ENCODE data around the gene CSHL1. TPM values are rescaled to one million over a fixed set of nuclear protein-coding genes. Genes with fewer than 3 reads are reported as not detected.
A peak's percentile ranks its signal among the peaks of the same experiment; 100 is the strongest.
"Not testable (repeated sequence)": the region's sequence is repeated elsewhere in the genome, so short reads cannot be mapped to it uniquely, and the experiment has no call there.

Gene CSHL1
- total RNA-seq, 1 experiment from 2014 or later = not detected

DNA sequence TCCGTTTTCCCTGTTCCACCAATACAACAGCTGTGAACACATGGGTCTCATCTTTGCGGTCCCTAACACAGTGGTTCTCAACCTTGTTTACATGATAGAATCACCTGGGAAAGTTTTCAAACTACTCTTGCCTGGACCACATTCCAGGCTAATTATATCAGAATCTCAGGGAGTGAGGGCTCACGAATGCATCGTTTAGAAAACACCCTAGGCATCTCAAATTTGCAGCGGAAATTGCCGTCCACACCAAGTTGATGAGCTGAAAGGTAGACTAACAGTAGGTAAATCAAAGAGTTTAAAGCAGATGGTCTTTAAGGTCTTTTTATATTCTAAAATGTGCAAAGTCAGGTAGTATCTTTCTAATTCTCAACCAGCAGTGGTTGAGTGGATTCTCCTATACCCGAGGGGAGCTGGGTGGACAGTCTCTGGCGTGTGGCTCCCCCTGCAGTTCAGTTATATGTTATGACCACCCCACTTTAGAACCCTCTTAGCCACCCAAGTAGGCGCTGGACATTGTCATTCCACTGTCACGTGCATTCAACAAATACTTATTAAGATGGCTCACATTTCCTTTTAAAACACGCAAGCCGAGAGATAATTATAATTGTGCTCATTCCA, 3.8 kb downstream of the CSHL1 start:
- intact Hi-C loops (cut with micrococcal nuclease; ENCODE audit: unreplicated experiment); H3K4me3 ChIP-seq; H3K36me3 ChIP-seq (ENCODE audit: low read depth); H4K20me1 ChIP-seq (ENCODE audit: insufficient read depth); H2AFZ ChIP-seq; H3K9me2 ChIP-seq (ENCODE audit: insufficient read depth); H3K4me1 ChIP-seq (replicated peaks; ENCODE audit: insufficient read depth); H3K4me2 ChIP-seq; H3K27ac ChIP-seq; H3F3A ChIP-seq (ENCODE audit: insufficient read depth, low read depth); POLR2A ChIA-PET (ENCODE audit: unreplicated experiment); BruUV-seq (replicated peaks); CTCF ChIA-PET; H3K9me3 ChIP-seq (ENCODE audit: insufficient read depth, low read depth); DNase-seq; H3K79me2 ChIP-seq (ENCODE audit: low read depth): not testable (repeated sequence)
- peaks cover 17% of the 10 kb centered on the region; the same call in 1 of the 2 replicates for H3K27me3 ChIP-seq (ENCODE audit: insufficient read depth, low read depth)
- TF ChIP-seq, protein P1, sequence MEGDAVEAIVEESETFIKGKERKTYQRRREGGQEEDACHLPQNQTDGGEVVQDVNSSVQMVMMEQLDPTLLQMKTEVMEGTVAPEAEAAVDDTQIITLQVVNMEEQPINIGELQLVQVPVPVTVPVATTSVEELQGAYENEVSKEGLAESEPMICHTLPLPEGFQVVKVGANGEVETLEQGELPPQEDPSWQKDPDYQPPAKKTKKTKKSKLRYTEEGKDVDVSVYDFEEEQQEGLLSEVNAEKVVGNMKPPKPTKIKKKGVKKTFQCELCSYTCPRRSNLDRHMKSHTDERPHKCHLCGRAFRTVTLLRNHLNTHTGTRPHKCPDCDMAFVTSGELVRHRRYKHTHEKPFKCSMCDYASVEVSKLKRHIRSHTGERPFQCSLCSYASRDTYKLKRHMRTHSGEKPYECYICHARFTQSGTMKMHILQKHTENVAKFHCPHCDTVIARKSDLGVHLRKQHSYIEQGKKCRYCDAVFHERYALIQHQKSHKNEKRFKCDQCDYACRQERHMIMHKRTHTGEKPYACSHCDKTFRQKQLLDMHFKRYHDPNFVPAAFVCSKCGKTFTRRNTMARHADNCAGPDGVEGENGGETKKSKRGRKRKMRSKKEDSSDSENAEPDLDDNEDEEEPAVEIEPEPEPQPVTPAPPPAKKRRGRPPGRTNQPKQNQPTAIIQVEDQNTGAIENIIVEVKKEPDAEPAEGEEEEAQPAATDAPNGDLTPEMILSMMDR (conservative IDR thresholded peaks at IDR 0.05) = 0 out of 2 replicates have a peak, but pooled peaks have one; percentile 38

DNA sequence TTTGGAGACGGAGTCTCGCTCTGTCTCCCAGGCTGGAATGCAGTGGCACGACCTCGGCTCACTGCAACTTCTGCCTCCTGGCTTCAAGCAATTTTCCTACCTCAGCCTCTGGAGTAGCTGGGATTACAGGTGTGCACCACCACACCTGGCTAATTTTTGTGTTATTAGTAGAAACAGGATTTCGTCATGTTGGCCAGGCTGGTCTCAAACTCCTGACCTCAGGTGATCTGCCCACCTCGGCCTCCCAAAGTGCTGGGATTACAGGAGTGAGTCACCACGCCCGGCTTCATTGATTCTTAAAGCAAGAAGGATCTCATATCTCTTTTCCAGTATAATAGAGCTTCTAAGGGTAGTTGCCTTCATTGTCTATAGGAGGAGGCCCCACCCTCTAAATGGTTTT, 6.3 kb downstream of the CSHL1 start:
- BruUV-seq (replicated peaks) = not testable (repeated sequence)
- CTCF ChIA-PET = interaction anchor here (0.6 to 0.7 kb wide), 2 partner anchors 303 to 514 kb away, joined by 3 read pairs; no protein-coding TSS in a partner anchor

DNA sequence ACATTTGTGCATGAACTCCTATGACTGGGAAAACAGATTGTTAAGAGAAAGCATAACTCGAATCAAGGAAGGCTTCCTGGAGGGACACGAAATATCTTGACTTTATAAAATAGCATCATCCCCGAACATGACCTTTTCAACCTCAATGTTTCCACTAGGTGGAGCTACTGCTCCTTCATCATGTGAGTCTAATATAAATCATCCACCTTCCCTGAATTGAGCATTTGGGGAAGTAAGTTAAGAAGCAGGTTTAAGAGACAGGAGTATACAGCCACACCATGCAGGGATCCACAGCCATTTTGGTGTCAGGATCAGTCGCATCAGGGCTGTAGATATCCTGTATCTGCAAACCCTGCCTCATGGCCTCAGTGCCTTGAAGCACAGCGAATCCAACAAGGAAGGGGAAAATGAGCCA, 7.3 kb downstream of the CSHL1 start:
- H3K4me3 ChIP-seq; H3K4me1 ChIP-seq (replicated peaks; ENCODE audit: insufficient read depth); H2AFZ ChIP-seq; H3K9me2 ChIP-seq (ENCODE audit: insufficient read depth); H3K4me2 ChIP-seq; H3K36me3 ChIP-seq (ENCODE audit: low read depth); H4K20me1 ChIP-seq (ENCODE audit: insufficient read depth); BruUV-seq (replicated peaks); H3F3A ChIP-seq (ENCODE audit: insufficient read depth, low read depth); POLR2A ChIA-PET (ENCODE audit: unreplicated experiment); H3K27ac ChIP-seq; intact Hi-C loops (cut with micrococcal nuclease; ENCODE audit: unreplicated experiment); H3K79me2 ChIP-seq (ENCODE audit: low read depth); H3K9me3 ChIP-seq (ENCODE audit: insufficient read depth, low read depth): not testable (repeated sequence)
- TF ChIP-seq, protein P1 (conservative IDR thresholded peaks at IDR 0.05) = peak; percentile 64
- peaks cover 21% of the 10 kb centered on the region for H3K27me3 ChIP-seq (ENCODE audit: insufficient read depth, low read depth)
- DNase-seq = peak in 1 of 2 experiments; percentile 19
- CTCF ChIA-PET = interaction anchor here (0.6 kb wide), 1 partner anchor 1532 kb away, joined by 3 read pairs; no protein-coding TSS in a partner anchor

More for the DNA sequence above, 6.3 kb downstream of the CSHL1 start:
- intact Hi-C loops (cut with micrococcal nuclease; ENCODE audit: unreplicated experiment); H3K36me3 ChIP-seq (ENCODE audit: low read depth); H3F3A ChIP-seq (ENCODE audit: insufficient read depth, low read depth); H3K27ac ChIP-seq; H3K4me2 ChIP-seq; H3K4me3 ChIP-seq; H4K20me1 ChIP-seq (ENCODE audit: insufficient read depth); DNase-seq; H3K9me3 ChIP-seq (ENCODE audit: insufficient read depth, low read depth); H3K79me2 ChIP-seq (ENCODE audit: low read depth); H2AFZ ChIP-seq; H3K9me2 ChIP-seq (ENCODE audit: insufficient read depth); H3K4me1 ChIP-seq (replicated peaks; ENCODE audit: insufficient read depth): not testable (repeated sequence)
- POLR2A ChIA-PET (ENCODE audit: unreplicated experiment) = interaction anchor here (0.7 kb wide), 1 partner anchor 66 kb away, joined by 6 read pairs; no protein-coding TSS in a partner anchor
- H3K27me3 ChIP-seq (ENCODE audit: insufficient read depth, low read depth) = peaks cover 27% of the 10 kb centered on the region

DNA sequence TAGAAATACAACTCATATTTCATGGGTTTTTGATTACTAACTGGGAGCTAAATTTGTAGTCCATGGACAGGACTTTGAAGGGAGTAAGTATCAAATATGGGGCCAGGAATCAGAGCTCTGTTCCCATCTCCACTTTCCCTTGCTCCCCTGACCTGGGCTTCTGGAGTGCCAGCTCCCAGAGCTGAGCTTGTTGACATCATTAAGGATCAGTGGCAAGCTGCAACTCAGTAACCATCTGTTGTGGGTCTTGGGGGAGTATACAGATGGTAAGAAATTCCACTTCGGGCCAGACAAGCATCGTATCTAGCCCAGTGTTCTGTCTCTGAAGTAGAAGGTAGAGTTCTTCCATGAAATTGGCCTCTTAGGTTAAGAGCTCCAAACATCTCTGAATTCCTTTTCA, 9.1 kb downstream of the CSHL1 start:
- H3K9me2 ChIP-seq (ENCODE audit: insufficient read depth); intact Hi-C loops (cut with micrococcal nuclease; ENCODE audit: unreplicated experiment); H3K4me3 ChIP-seq; H3K4me1 ChIP-seq (replicated peaks; ENCODE audit: insufficient read depth); H3K36me3 ChIP-seq (ENCODE audit: low read depth); H3F3A ChIP-seq (ENCODE audit: insufficient read depth, low read depth); H3K79me2 ChIP-seq (ENCODE audit: low read depth); H3K9me3 ChIP-seq (ENCODE audit: insufficient read depth, low read depth); H2AFZ ChIP-seq; H4K20me1 ChIP-seq (ENCODE audit: insufficient read depth); H3K4me2 ChIP-seq; DNase-seq; H3K27ac ChIP-seq; BruUV-seq (replicated peaks): not testable (repeated sequence)
- CTCF ChIA-PET = interaction anchor here (0.6 to 1.7 kb wide), 5 partner anchors 12 to 232 kb away, joined by 3 to 6 read pairs (median 4); no protein-coding TSS in a partner anchor
- POLR2A ChIA-PET (ENCODE audit: unreplicated experiment) = interaction anchor here (0.6 to 0.7 kb wide), 3 partner anchors 39 to 603 kb away, joined by 3 to 7 read pairs (median 3); no protein-coding TSS in a partner anchor
- H3K27me3 ChIP-seq (ENCODE audit: insufficient read depth, low read depth) = peaks cover 18% of the 10 kb centered on the region

DNA sequence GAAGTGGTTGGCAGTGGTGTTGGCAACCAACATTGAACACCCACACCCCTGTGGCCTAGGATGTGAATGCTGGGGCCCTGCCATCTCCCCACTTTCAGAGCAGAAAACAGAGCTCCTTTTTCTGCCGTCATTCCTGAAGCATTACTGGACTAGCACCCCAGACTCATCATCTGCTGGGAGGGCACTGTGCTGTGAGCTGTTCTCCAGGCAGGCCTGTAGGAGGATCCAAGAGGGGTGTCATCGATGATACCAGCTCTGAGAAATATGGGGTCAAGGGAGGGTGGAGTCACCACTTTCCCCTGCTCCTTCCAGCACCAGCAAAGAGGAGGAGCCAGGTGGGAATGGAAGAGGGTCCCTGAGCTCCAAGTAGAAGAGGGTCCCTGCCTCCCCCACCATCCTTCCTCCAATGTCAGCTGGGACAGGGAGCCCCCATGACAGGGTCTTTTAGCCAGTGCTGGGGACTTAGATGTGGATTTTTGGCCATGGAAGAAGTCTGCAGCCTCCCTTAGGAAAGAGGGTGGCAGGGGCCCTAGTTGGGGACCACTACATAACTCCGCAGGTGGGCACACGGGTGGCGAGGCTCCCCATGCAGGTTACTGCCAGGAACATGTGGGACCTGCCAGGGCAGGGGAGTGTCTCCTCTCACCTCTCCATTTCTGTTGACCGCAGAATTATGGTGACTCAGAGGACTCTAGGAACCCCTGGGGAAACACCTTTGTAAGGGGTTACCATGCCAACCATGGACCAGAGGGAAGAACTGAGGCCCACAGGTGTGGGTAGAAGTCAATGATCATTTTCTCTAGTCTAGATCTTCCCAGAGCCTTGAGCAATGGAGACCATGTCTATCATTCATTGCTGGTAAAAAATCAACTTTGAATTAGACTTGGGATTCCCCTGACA, 11.9 kb downstream of the CSHL1 start:
- DNase-seq = peak; percentile 43 to 77
- POLR2A ChIA-PET (ENCODE audit: unreplicated experiment); CTCF ChIA-PET: not testable (repeated sequence)

More for the DNA sequence above, 11.9 kb downstream of the CSHL1 start:
- H3K79me2 ChIP-seq (ENCODE audit: low read depth); H3K4me1 ChIP-seq (replicated peaks; ENCODE audit: insufficient read depth); H4K20me1 ChIP-seq (ENCODE audit: insufficient read depth); H3K9me3 ChIP-seq (ENCODE audit: insufficient read depth, low read depth); BruUV-seq (replicated peaks); H3K27ac ChIP-seq; intact Hi-C loops (cut with micrococcal nuclease; ENCODE audit: unreplicated experiment); H3K4me2 ChIP-seq; H3F3A ChIP-seq (ENCODE audit: insufficient read depth, low read depth); H3K4me3 ChIP-seq; H2AFZ ChIP-seq; H3K9me2 ChIP-seq (ENCODE audit: insufficient read depth); H3K36me3 ChIP-seq (ENCODE audit: low read depth): not testable (repeated sequence)
- H3K27me3 ChIP-seq (ENCODE audit: insufficient read depth, low read depth) = peaks cover 18% of the 10 kb centered on the region
